GM20000 (cell line): ENCODE results near the gene JAKMIP2.

Source experiments
- DNase-seq: peaks from one replicate; pipeline ENCODE4 v3.0.0; 2012; ENCODE audit warnings: low spot score
- CTCF ChIP-seq: IDR thresholded peaks from 2 replicates; pipeline ENCODE4 v1.5.1; 2012; ENCODE audit warnings: mild to moderate bottlenecking, control low read depth; ENCODE audit errors: extremely low read depth, missing control alignments

The JAKMIP2 gene

GRCh38 chr5:147742151-147742550, 40.4 kb downstream of the JAKMIP2 start:
- TF ChIP-seq CTCF: no peak
- no peak for DNase-seq

- no peak for TF ChIP-seq CTCF
- DNase-seq: no peak
Observed at GRCh38 chr5:147740864-147741263, 41.7 kb downstream of the JAKMIP2 start.

GRCh38 chr5:147737921-147738320, 44.6 kb downstream of the JAKMIP2 start:
- TF ChIP-seq CTCF: no peak
- DNase-seq: no peak

- no peak for DNase-seq
- no peak for TF ChIP-seq CTCF
Observed at GRCh38 chr5:147735621-147736125, 46.9 kb downstream of the JAKMIP2 start.

GRCh38 chr5:147734894-147735293, 47.6 kb downstream of the JAKMIP2 start:
- no peak for DNase-seq

GRCh38 chr5:147733075-147733474, 49.5 kb downstream of the JAKMIP2 start:
- no peak for TF ChIP-seq CTCF
- no peak for DNase-seq

More at GRCh38 chr5:147734894-147735293, 47.6 kb downstream of the JAKMIP2 start:
- TF ChIP-seq CTCF: no peak

- no peak for DNase-seq
- no peak for TF ChIP-seq CTCF
Observed at GRCh38 chr5:147732291-147732883, 50.1 kb downstream of the JAKMIP2 start.
